DMS153 treated with DMSO at 0.1 percent for 48 hours (cell line): ENCODE data around the gene FAM83D.

Experiments
- DNase-seq: peaks from one replicate; lab custom pipeline; 2025; ENCODE audit not compliant: unreplicated experiment; lab: John Stamatoyannopoulos, UW

The FAM83D gene

GRCh38 chr20:38999965-39000910 is 74.0 kb downstream of the FAM83D start:
- no peak for DNase-seq
